HepG2 (cell line): ENCODE results near the gene SCAPER. TPM values are rescaled to one million over a fixed set of nuclear protein-coding genes. Genes with fewer than 3 reads are reported as not detected.

ENCODE experiments used
- ARNT ChIP-seq: fragments of 450-650 bp; IDR thresholded peaks from 2 replicates; pipeline ENCODE4 v1.6.1; 2017
- GATA4 ChIP-seq: sonication (generic); IDR thresholded peaks from 2 replicates; pipeline ENCODE4 v1.6.1; 2016; ENCODE audit warnings: antibody characterized with exemption, low read depth, borderline replicate concordance
- KLF12 ChIP-seq: sonication (generic); formaldehyde crosslinking; IDR thresholded peaks from 2 replicates; pipeline ENCODE4 v1.4.0; 2020; ENCODE audit warnings: missing genetic modification reagents, borderline replicate concordance
- PHF8 ChIP-seq: sonication (generic); formaldehyde crosslinking; IDR thresholded peaks from 2 replicates; pipeline ENCODE4 v1.5.0; 2020; ENCODE audit warnings: missing genetic modification reagents
- ZSCAN20 ChIP-seq: sonication (generic); formaldehyde crosslinking; IDR thresholded peaks from 2 replicates; pipeline ENCODE4 v1.4.0; 2020; ENCODE audit warnings: missing genetic modification reagents, mild to moderate bottlenecking, borderline replicate concordance
- polyA plus RNA-seq, 8 experiments: library from polyadenylated mRNA; depleted of rRNA in 3 of 8; stranded (reverse) in 7 of 8; unstranded in 1 of 8; fragments of >200 nt; fragmentation: Illumina TruSeq in 4 of 8; extraction: Trizol in 4 of 8; gene quantifications; 2 replicates each; pipeline versions ENCODE4 v1.2.1 to v1.2.3, GENCODE V29; 2011 to 2016; ENCODE audit warnings: low read depth in 4 of 8, missing spikeins in 1 of 8, mixed read lengths in 1 of 8; ENCODE audit not compliant: insufficient read depth in 1 of 8
- total RNA-seq, 5 experiments: library from RNA; depleted of rRNA; stranded (reverse); fragments of >200 nt; fragmentation: Illumina TruSeq; extraction: Trizol; gene quantifications; 2 replicates each; pipeline ENCODE4 v1.2.3, GENCODE V29; 2016; ENCODE audit warnings: low read depth in 1 of 5
- TF ChIP-seq, protein P1 (sequence below), 2 experiments: fragments of 450-650 bp in 1 of 2; sonication (generic) in 1 of 2; formaldehyde crosslinking in 1 of 2; IDR thresholded peaks; 2 replicates each; pipeline versions ENCODE4 v1.6.1 to v1.8.0; 2016 to 2022; ENCODE audit warnings: antibody characterized with exemption in 1 of 2, mild to moderate bottlenecking in 1 of 2, missing genetic modification reagents in 1 of 2

Gene SCAPER
- total and polyA plus RNA-seq, 2 of the 13 experiments (the other 11 are each of a cell fraction or from before 2014, with no cell fraction given): 4.3 to 10.5 TPM

DNA sequence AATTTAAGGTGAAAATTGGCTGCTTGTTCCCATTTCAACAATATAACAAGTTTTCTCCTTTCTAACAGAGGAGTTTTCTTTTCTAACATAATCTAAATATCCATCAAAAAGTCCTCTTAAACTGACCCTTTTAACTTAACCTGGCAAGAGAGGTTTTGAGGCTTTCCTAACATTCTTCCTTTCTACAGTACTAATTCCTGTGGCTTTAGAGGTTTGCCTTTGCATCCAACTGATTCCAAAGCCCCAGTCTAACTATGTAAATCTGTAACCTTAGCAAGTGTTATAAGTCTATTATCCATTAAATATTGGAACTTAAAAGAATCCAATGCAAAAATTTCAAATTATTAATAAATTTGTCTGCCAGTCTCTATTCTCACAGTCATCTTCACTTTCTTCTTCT lies 434.4 kb downstream of the SCAPER start (continued):
- no peak for TF ChIP-seq KLF12 (CRISPR knock-in tag)
- TF ChIP-seq, protein P1, sequence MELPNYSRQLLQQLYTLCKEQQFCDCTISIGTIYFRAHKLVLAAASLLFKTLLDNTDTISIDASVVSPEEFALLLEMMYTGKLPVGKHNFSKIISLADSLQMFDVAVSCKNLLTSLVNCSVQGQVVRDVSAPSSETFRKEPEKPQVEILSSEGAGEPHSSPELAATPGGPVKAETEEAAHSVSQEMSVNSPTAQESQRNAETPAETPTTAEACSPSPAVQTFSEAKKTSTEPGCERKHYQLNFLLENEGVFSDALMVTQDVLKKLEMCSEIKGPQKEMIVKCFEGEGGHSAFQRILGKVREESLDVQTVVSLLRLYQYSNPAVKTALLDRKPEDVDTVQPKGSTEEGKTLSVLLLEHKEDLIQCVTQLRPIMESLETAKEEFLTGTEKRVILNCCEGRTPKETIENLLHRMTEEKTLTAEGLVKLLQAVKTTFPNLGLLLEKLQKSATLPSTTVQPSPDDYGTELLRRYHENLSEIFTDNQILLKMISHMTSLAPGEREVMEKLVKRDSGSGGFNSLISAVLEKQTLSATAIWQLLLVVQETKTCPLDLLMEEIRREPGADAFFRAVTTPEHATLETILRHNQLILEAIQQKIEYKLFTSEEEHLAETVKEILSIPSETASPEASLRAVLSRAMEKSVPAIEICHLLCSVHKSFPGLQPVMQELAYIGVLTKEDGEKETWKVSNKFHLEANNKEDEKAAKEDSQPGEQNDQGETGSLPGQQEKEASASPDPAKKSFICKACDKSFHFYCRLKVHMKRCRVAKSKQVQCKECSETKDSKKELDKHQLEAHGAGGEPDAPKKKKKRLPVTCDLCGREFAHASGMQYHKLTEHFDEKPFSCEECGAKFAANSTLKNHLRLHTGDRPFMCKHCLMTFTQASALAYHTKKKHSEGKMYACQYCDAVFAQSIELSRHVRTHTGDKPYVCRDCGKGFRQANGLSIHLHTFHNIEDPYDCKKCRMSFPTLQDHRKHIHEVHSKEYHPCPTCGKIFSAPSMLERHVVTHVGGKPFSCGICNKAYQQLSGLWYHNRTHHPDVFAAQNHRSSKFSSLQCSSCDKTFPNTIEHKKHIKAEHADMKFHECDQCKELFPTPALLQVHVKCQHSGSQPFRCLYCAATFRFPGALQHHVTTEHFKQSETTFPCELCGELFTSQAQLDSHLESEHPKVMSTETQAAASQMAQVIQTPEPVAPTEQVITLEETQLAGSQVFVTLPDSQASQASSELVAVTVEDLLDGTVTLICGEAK (IDR thresholded peaks at IDR 0.05): no peak
- TF ChIP-seq, protein P1 (CRISPR knock-in tag; IDR thresholded peaks at IDR 0.05): no peak
- TF ChIP-seq ZSCAN20 (CRISPR knock-in tag): no peak
- no peak for TF ChIP-seq PHF8 (CRISPR knock-in tag)
- no peak for TF ChIP-seq GATA4
- no peak for TF ChIP-seq ARNT
- TF ChIP-seq, all 625 proteins: peak for 0
